Measurements from ENCODE around the gene JUP. TPM values are rescaled to one million over a fixed set of nuclear protein-coding genes. Genes with fewer than 3 reads are reported as not detected.

The JUP gene
- total and polyA plus RNA-seq, 9 donors, result 7.0 to 153 (median 52.6) TPM

DNA sequence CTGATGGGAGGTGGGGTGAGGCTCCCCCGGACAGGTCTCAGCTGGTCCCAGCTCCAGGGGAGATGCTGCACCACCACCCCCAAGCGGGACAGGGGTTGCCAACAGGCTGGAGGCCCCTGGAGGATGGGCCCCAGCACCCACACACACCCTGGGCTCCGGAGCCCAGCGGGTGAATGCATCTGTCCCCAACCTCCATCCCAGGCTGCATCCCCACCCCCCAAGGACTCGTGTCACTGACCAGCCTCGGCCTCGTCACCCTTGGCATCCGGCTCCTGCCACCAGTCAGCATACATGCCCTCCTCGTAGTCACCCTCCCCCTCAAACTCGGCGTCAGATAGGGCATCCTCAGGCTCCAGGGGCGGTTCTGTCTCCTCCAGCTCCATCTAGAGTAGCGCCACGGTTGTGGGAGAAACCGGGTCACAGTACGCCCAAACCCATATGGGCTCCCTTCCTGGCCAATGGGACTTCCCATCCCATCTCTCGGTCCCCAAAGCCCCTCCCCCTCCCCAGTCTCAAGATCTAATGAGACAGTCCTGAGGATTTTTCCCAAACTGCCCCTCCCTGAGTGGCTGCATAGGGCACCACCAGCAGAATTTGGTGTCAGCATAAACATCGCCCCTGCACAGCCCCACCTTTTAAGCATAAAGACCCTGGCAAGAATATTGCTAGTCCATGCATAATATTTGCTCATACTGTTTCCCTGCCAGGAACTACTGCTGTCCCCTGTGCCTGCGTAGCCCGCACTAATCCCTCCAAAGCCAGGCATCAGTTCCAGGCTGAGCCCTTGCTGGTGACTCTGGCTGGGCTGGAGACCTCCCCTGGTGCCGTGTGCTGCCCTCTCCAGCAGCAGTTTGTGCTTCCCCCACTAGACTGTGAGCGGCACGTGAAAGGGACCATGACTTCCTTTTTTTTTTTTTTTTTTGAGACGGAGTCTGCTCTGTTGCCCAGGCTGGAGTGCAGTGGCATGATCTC is 16.8 kb upstream of the JUP start:
- no peak overlapping the region for H3K4me3 ChIP-seq
- TF ChIP-seq EP300 (IDR thresholded peaks at IDR 0.05) (no peak), POLR2A (IDR thresholded peaks at IDR 0.05) (no peak)
- TF ChIP-seq, protein P1, sequence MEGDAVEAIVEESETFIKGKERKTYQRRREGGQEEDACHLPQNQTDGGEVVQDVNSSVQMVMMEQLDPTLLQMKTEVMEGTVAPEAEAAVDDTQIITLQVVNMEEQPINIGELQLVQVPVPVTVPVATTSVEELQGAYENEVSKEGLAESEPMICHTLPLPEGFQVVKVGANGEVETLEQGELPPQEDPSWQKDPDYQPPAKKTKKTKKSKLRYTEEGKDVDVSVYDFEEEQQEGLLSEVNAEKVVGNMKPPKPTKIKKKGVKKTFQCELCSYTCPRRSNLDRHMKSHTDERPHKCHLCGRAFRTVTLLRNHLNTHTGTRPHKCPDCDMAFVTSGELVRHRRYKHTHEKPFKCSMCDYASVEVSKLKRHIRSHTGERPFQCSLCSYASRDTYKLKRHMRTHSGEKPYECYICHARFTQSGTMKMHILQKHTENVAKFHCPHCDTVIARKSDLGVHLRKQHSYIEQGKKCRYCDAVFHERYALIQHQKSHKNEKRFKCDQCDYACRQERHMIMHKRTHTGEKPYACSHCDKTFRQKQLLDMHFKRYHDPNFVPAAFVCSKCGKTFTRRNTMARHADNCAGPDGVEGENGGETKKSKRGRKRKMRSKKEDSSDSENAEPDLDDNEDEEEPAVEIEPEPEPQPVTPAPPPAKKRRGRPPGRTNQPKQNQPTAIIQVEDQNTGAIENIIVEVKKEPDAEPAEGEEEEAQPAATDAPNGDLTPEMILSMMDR (IDR thresholded peaks at IDR 0.05), result no peak
- no peaks in the 10 kb centered on the region for H3K36me3 ChIP-seq
- 76 to 83% (median 77%) methylated on average over 23 to 24 of the region's 24 CpGs for WGBS, 3 donors
- H3K27ac ChIP-seq, result no peak overlapping the region
- intact Hi-C loops (cut with DNase I), result loop anchor here in 1 of 4 donors (10.0 kb wide), 1 partner anchor 61 kb away; the partner anchor contains the start of gene KLHL11
- H3K9me3 ChIP-seq, result no peaks in the 10 kb centered on the region
- no peak for DNase-seq
- H3K27me3 ChIP-seq, result no peaks in the 10 kb centered on the region
- H3K4me1 ChIP-seq (ENCODE audit: insufficient read depth), result peaks cover 7% of the 10 kb centered on the region

DNA sequence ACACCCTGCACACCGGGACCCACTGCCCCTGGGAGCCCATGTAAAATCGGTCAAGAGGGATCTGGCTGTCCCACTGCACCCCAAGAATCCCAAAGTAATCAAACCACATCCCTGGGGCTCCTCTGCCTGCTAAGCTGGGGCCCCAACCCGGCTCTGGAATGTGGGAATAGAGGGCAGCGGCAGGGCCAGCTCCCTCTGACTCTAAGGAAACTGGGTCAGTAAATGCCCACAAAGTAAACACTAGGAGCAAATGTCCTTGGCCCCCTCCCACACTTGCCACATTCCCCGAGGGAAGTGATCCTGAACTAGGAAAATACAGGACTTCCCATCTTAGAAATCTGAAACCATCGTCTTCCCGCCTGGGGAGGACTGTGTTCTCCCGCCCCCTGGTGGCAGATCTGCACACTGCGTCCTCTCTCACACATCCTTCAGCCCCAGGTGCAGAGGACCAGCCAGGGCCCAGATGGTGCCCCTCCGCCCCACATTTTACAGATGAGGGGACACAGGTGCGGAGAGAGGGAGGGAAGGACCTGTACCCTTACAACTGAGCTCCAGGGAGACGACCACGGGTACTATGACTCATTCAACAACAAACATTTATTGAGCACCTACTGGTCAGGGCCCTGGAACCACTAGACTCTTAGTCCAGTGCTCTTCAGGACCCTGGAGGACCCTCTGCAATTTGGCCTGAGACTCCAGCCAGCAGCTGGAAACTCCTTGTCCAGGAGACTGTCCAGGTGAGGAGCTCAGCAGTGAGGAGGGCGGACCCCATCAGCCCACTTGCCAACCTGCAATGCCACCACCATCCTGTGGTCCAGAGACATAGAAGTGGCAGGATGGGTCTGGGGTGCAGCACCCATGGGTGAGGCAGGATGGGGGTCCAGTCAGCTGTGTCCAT is 15.1 kb upstream of the JUP start:
- 10% methylated on average over 12 to 14 of the region's 14 CpGs for WGBS, 3 donors
- Histone ChIP-seq H3K4me3 (no peak overlapping the region), H3K27ac (no peak overlapping the region), H3K4me1 (ENCODE audit: insufficient read depth) (peaks cover 7% of the 10 kb centered on the region), H3K27me3 (no peaks in the 10 kb centered on the region), H3K9me3 (no peaks in the 10 kb centered on the region), H3K36me3 (no peaks in the 10 kb centered on the region)
- DNase-seq, result peak; percentile 77 to 91 (median 89)
- intact Hi-C loops (cut with DNase I), result loop anchor here (1.0 to 10.0 kb wide), 4 partner anchors 63 to 64 kb away; partner anchors contain the start of gene KLHL11 (in 1 of the 4)
- no peak for TF ChIP-seq EP300 (IDR thresholded peaks at IDR 0.05)
- no peak for TF ChIP-seq POLR2A (IDR thresholded peaks at IDR 0.05)
- TF ChIP-seq, protein P1 (IDR thresholded peaks at IDR 0.05), result peak; percentile 90 to 97 (median 96)

DNA sequence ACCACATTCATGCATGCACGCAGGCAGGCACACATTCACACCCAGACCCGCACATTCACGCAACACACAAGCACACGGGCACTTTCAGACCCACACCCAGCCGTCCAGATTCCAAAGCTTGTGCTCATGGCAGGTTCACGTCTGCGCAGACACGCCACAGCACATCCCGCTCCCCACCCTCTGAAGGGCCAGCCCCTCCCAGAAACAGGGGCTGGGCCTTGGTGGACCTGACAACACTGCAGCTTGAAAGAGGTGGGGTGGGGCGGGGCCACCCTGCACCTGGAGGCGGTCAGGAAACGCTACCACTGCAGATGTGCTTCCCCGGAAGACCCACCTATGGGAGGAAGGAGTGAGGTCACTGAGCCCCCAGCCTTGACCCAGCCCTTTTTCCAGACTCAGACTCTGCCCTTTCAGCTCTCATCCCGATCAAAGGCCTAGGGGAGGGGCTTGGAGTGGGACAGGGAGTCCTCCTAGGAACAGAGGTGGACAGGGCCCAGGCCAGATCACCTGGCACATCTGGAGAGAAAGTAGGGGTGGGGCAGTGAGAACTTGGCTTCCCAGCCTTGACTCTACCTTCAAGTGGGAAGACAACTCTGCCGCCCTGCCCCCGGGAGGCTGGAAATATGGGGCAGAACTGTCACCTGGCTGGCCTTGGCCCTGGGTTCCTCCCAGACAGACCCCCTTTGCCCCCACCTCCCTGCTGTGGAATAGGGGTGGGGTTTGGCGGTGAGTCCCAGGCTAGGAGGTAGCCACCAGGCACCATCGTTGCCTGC is 14.3 kb upstream of the JUP start:
- intact Hi-C loops (cut with DNase I), result loop anchor here (1.0 to 10.0 kb wide), 4 partner anchors 62 to 64 kb away; partner anchors contain the start of gene KLHL11 (in 1 of the 4)
- H3K4me3 ChIP-seq, result no peak overlapping the region
- DNase-seq, result peak in 3 of 5 donors; percentile 45 to 59 (median 46)
- no peaks in the 10 kb centered on the region for H3K27me3 ChIP-seq
- 32 to 40% (median 34%) methylated on average over 14 to 18 of the region's 18 CpGs for WGBS, 3 donors
- H3K27ac ChIP-seq, result no peak overlapping the region
- H3K4me1 ChIP-seq (ENCODE audit: insufficient read depth), result peaks cover 7% of the 10 kb centered on the region
- no peaks in the 10 kb centered on the region for H3K9me3 ChIP-seq
- H3K36me3 ChIP-seq, result no peaks in the 10 kb centered on the region
- TF ChIP-seq POLR2A (IDR thresholded peaks at IDR 0.05), result no peak
- TF ChIP-seq, protein P1 (IDR thresholded peaks at IDR 0.05), result no peak
- no peak for TF ChIP-seq EP300 (IDR thresholded peaks at IDR 0.05)
